Measurements from ENCODE around the gene ELAVL3. TPM values are rescaled to one million over a fixed set of nuclear protein-coding genes. Genes with fewer than 3 reads are reported as not detected.

ELAVL3 gene
- total RNA-seq, 1 experiment from 2014 or later, result 1.4 TPM

- TF ChIP-seq USF1 (CRISPR knock-in tag; IDR thresholded peaks at IDR 0.05) (peak; percentile 85), ESRRA (CRISPR knock-in tag; IDR thresholded peaks at IDR 0.05; ENCODE audit: borderline replicate concordance) (no peak), MYBL2 (CRISPR knock-in tag; IDR thresholded peaks at IDR 0.05) (peak; percentile 38; the same call in 1 of the 2 replicates), NFYB (CRISPR knock-in tag; conservative IDR thresholded peaks at IDR 0.05; ENCODE audit: low read depth) (peak; percentile 74), ZNF396 (CRISPR knock-in tag; IDR thresholded peaks at IDR 0.05; ENCODE audit: borderline replicate concordance) (no peak), SMAD3 (CRISPR knock-in tag; IDR thresholded peaks at IDR 0.05; ENCODE audit: borderline replicate concordance) (peak; percentile 54; the same call in 1 of the 2 replicates), ETV6 (CRISPR knock-in tag; IDR thresholded peaks at IDR 0.05) (peak; percentile 62; the same call in 1 of the 2 replicates), CBFB (CRISPR knock-in tag; IDR thresholded peaks at IDR 0.05; ENCODE audit: low read depth) (no peak), TEAD1 (CRISPR knock-in tag; IDR thresholded peaks at IDR 0.05) (0 out of 2 replicates have a peak, but pooled peaks have one; percentile 33)
Observed at GRCh38 chr19:11530432-11530831, 49.6 kb upstream of the ELAVL3 start (continued).

- DNase-seq (ENCODE audit: low spot score) (peak; percentile 97), ATAC-seq (peak; percentile 97)
- Mint-ChIP-seq H3K27me3 (ENCODE audit: low read depth) (peaks cover 18% of the 10 kb centered on the region), H3K4me1 (peaks cover 8% of the 10 kb centered on the region), H3K36me3 (no peaks in the 10 kb centered on the region), H3K4me3 (peak within 1 kb of the TSS; percentile 93), H3K9me3 (no peaks in the 10 kb centered on the region), H3K27ac (peak within 1 kb of the TSS; percentile 89)
- CTCF ChIA-PET, result interaction anchor here (0.5 to 1.2 kb wide), 7 partner anchors 46 to 1229 kb away, joined by 3 to 8 read pairs (median 3); no protein-coding TSS in a partner anchor
- POLR2A ChIA-PET, result interaction anchor here (0.9 to 1.0 kb wide), 5 partner anchors 10 to 182 kb away, joined by 3 to 8 read pairs (median 3); partner anchors contain the start of genes CCDC159, CNN1, ELOF1 and TMEM205
- TF ChIP-seq KAT7 (CRISPR knock-in tag; IDR thresholded peaks at IDR 0.05; ENCODE audit: borderline replicate concordance) (0 out of 2 replicates have a peak, but pooled peaks have one; percentile 62), FOXP1 (CRISPR knock-in tag; IDR thresholded peaks at IDR 0.05; ENCODE audit: borderline replicate concordance) (peak; percentile 31; the same call in 1 of the 2 replicates), NR2C2 (CRISPR knock-in tag; IDR thresholded peaks at IDR 0.05) (peak; percentile 88), ESRRA (CRISPR knock-in tag; IDR thresholded peaks at IDR 0.05; ENCODE audit: borderline replicate concordance) (peak; percentile 76), TEAD1 (CRISPR knock-in tag; IDR thresholded peaks at IDR 0.05) (peak; percentile 32; the same call in 1 of the 2 replicates), ETV6 (CRISPR knock-in tag; IDR thresholded peaks at IDR 0.05) (peak; percentile 62; the same call in 1 of the 2 replicates), NFYB (CRISPR knock-in tag; conservative IDR thresholded peaks at IDR 0.05; ENCODE audit: low read depth) (peak; percentile 74), ELF4 (CRISPR knock-in tag; IDR thresholded peaks at IDR 0.05; ENCODE audit: low read depth) (no peak), HMGA2 (CRISPR knock-in tag; IDR thresholded peaks at IDR 0.05) (no peak), JUN (CRISPR knock-in tag; IDR thresholded peaks at IDR 0.05) (no peak), ZBTB43 (CRISPR knock-in tag; IDR thresholded peaks at IDR 0.05) (0 out of 2 replicates have a peak, but pooled peaks have one; percentile 1), GABPB1 (CRISPR knock-in tag; IDR thresholded peaks at IDR 0.05) (peak; percentile 58; the same call in 1 of the 2 replicates), ZNF317 (CRISPR knock-in tag; IDR thresholded peaks at IDR 0.05; ENCODE audit: borderline replicate concordance, low read depth) (peak; percentile 25; the same call in 1 of the 2 replicates)
- TF ChIP-seq, protein P1, sequence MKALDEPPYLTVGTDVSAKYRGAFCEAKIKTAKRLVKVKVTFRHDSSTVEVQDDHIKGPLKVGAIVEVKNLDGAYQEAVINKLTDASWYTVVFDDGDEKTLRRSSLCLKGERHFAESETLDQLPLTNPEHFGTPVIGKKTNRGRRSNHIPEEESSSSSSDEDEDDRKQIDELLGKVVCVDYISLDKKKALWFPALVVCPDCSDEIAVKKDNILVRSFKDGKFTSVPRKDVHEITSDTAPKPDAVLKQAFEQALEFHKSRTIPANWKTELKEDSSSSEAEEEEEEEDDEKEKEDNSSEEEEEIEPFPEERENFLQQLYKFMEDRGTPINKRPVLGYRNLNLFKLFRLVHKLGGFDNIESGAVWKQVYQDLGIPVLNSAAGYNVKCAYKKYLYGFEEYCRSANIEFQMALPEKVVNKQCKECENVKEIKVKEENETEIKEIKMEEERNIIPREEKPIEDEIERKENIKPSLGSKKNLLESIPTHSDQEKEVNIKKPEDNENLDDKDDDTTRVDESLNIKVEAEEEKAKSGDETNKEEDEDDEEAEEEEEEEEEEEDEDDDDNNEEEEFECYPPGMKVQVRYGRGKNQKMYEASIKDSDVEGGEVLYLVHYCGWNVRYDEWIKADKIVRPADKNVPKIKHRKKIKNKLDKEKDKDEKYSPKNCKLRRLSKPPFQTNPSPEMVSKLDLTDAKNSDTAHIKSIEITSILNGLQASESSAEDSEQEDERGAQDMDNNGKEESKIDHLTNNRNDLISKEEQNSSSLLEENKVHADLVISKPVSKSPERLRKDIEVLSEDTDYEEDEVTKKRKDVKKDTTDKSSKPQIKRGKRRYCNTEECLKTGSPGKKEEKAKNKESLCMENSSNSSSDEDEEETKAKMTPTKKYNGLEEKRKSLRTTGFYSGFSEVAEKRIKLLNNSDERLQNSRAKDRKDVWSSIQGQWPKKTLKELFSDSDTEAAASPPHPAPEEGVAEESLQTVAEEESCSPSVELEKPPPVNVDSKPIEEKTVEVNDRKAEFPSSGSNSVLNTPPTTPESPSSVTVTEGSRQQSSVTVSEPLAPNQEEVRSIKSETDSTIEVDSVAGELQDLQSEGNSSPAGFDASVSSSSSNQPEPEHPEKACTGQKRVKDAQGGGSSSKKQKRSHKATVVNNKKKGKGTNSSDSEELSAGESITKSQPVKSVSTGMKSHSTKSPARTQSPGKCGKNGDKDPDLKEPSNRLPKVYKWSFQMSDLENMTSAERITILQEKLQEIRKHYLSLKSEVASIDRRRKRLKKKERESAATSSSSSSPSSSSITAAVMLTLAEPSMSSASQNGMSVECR (CRISPR knock-in tag; IDR thresholded peaks at IDR 0.05; ENCODE audit: borderline replicate concordance), result peak; percentile 89; the same call in 1 of the 2 replicates
- TF ChIP-seq, protein P2, sequence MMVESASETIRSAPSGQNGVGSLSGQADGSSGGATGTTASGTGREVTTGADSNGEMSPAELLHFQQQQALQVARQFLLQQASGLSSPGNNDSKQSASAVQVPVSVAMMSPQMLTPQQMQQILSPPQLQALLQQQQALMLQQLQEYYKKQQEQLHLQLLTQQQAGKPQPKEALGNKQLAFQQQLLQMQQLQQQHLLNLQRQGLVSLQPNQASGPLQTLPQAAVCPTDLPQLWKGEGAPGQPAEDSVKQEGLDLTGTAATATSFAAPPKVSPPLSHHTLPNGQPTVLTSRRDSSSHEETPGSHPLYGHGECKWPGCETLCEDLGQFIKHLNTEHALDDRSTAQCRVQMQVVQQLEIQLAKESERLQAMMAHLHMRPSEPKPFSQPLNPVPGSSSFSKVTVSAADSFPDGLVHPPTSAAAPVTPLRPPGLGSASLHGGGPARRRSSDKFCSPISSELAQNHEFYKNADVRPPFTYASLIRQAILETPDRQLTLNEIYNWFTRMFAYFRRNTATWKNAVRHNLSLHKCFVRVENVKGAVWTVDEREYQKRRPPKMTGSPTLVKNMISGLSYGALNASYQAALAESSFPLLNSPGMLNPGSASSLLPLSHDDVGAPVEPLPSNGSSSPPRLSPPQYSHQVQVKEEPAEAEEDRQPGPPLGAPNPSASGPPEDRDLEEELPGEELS (CRISPR knock-in tag; IDR thresholded peaks at IDR 0.05), result 0 out of 2 replicates have a peak, but pooled peaks have one; percentile 32
- TF ChIP-seq, protein P3, sequence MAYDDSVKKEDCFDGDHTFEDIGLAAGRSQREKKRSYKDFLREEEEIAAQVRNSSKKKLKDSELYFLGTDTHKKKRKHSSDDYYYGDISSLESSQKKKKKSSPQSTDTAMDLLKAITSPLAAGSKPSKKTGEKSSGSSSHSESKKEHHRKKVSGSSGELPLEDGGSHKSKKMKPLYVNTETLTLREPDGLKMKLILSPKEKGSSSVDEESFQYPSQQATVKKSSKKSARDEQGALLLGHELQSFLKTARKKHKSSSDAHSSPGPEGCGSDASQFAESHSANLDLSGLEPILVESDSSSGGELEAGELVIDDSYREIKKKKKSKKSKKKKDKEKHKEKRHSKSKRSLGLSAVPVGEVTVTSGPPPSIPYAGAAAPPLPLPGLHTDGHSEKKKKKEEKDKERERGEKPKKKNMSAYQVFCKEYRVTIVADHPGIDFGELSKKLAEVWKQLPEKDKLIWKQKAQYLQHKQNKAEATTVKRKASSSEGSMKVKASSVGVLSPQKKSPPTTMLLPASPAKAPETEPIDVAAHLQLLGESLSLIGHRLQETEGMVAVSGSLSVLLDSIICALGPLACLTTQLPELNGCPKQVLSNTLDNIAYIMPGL (CRISPR knock-in tag; IDR thresholded peaks at IDR 0.05), result peak; percentile 66; the same call in 1 of the 2 replicates
- TF ChIP-seq, protein P4, sequence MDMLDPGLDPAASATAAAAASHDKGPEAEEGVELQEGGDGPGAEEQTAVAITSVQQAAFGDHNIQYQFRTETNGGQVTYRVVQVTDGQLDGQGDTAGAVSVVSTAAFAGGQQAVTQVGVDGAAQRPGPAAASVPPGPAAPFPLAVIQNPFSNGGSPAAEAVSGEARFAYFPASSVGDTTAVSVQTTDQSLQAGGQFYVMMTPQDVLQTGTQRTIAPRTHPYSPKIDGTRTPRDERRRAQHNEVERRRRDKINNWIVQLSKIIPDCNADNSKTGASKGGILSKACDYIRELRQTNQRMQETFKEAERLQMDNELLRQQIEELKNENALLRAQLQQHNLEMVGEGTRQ (CRISPR knock-in tag; IDR thresholded peaks at IDR 0.05), result peak; percentile 28; the same call in 1 of the 2 replicates
Observed at GRCh38 chr19:11528551-11529341, 47.9 kb upstream of the ELAVL3 start, which contains the start of gene ECSIT. TSS of gene ECSIT (minus strand) at chr19:11529134. CDS start at chr19:11519170, 9,964 bp downstream.

All from WTC11 (cell line).